Spleen (tissue), 11 donors: ENCODE results near the gene CSRNP2. TPM values are rescaled to one million over a fixed set of nuclear protein-coding genes. Genes with fewer than 3 reads are reported as not detected.
"Not testable (repeated sequence)": the region's sequence is repeated elsewhere in the genome, so short reads cannot be mapped to it uniquely, and the experiment has no call there.

Source experiments
- DNase-seq: peaks from one replicate; pipeline ENCODE4 v3.0.0-alpha.2; 2020
- H3K27ac ChIP-seq, 8 donors: fragments of 200-600 bp; sonication (generic) in 7 of 8; 1 replicate in 4 of 8; 2 replicates in 4 of 8; pipeline versions ENCODE4 v1.5.0 to v1.8.0; 2016 to 2021; ENCODE audit warnings: inconsistent platforms in 4 of 8, mild to moderate bottlenecking in 4 of 8, moderate library complexity in 1 of 8
- H3K27me3 ChIP-seq, 7 donors: fragments of 200-600 bp; sonication (generic) in 6 of 7; replicated peaks in 1 of 7; 1 replicate in 4 of 7; 2 replicates in 3 of 7; pipeline versions ENCODE4 v1.5.0 to v1.8.0; 2016 to 2021; ENCODE audit warnings: inconsistent platforms in 3 of 7, mild to moderate bottlenecking in 1 of 7
- H3K36me3 ChIP-seq, 6 donors: fragments of 200-600 bp; sonication (generic) in 5 of 6; 1 replicate in 4 of 6; 2 replicates in 2 of 6; pipeline versions ENCODE4 v1.5.0 to v1.8.0; 2016 to 2021; ENCODE audit warnings: inconsistent platforms in 2 of 6
- H3K4me1 ChIP-seq, 6 donors: fragments of 200-600 bp; sonication (generic) in 5 of 6; 1 replicate in 3 of 6; 2 replicates in 3 of 6; pipeline versions ENCODE4 v1.5.0 to v1.8.0; 2016 to 2021; ENCODE audit warnings: inconsistent platforms in 3 of 6
- H3K4me3 ChIP-seq, 8 donors: fragments of 200-600 bp; sonication (generic) in 7 of 8; 1 replicate in 4 of 8; 2 replicates in 4 of 8; pipeline versions ENCODE4 v1.5.0 to v1.8.0; 2016 to 2021; ENCODE audit warnings: inconsistent platforms in 4 of 8, mild to moderate bottlenecking in 4 of 8, moderate library complexity in 2 of 8
- H3K9me3 ChIP-seq, 8 donors: fragments of 200-600 bp; sonication (generic) in 7 of 8; 1 replicate in 4 of 8; 2 replicates in 4 of 8; pipeline versions ENCODE4 v1.5.0 to v1.8.0; 2016 to 2021; ENCODE audit warnings: inconsistent platforms in 4 of 8
- POLR2A ChIP-seq, 3 donors: fragments of 450-650 bp; IDR thresholded peaks; one replicate each; pipeline ENCODE4 v1.5.1; 2017; ENCODE audit warnings: antibody characterized with exemption in 3 of 3, mild to moderate bottlenecking in 1 of 3
- POLR2AphosphoS5 ChIP-seq, 3 donors: sonication (generic); formaldehyde crosslinking; IDR thresholded peaks; one replicate each; pipeline ENCODE4 v1.5.1; 2017; ENCODE audit warnings: antibody characterized with exemption in 3 of 3
- WGBS, 5 donors: extraction: QIAGEN DNeasy Blood & Tissue Kit in 3 of 5; methylation state at CpG; one replicate each; pipeline versions ENCODE4 v1.1.5 to v1.1.7; 2013 to 2018; 5-methylcytosine and 5-hydroxymethylcytosine counted together
- intact Hi-C: fragments of 100-400 bp; cut with DNase I; formaldehyde crosslinking; loops from one replicate; pipeline ENCODE4 v1.15.0; 2023; ENCODE audit warnings: low total_unique reads
- polyA plus RNA-seq, 3 donors: library from polyadenylated mRNA; stranded (reverse); fragments of 200-250 nt; gene quantifications; one replicate each; pipeline ENCODE4 v1.2.1, GENCODE V29; 2013
- total RNA-seq, 7 donors: library from RNA; depleted of rRNA in 3 of 7; stranded (reverse); fragments of >200 nt in 3 of 7; fragmentation: NEBNext Ultra II Directional in 4 of 7; extraction: Animal tissue kit (Norgen Biotek cat#: 25700) in 4 of 7; gene quantifications; one replicate each; pipeline versions ENCODE4 v1.1.0 to v1.2.1, GENCODE V29; 2016 to 2021
- TF ChIP-seq, protein P1 (sequence below), 11 experiments: fragments of 200-600 bp in 7 of 11; fragments of 450-650 bp in 4 of 11; sonication (generic) in 4 of 11; IDR thresholded peaks in 8 of 11; conservative IDR thresholded peaks in 3 of 11; 1 replicate in 7 of 11; 2 replicates in 4 of 11; pipeline versions ENCODE4 v1.4.0 to v1.8.0; 2016 to 2021; ENCODE audit warnings: antibody characterized with exemption in 11 of 11, inconsistent platforms in 4 of 11, mild to moderate bottlenecking in 1 of 11
- donor health status: healthy with polysubstance abuse.
- donor health status: DM: no; HTN: no; CAD: no; lungs with moderate emphysema.
- donor health status: DM: no; HTN: no; CAD: no.
- donor health status: Bipolar disorder and iron deficiency.
- donor health status: healthy.
- donor health status: DM: no; HTN: no; CAD: no.
- donor health status: DM: yes; HTN: yes; CAD: no.

Gene CSRNP2
- total and polyA plus RNA-seq, 10 donors = 3.7 to 41.8 (median 23.1) TPM

DNA sequence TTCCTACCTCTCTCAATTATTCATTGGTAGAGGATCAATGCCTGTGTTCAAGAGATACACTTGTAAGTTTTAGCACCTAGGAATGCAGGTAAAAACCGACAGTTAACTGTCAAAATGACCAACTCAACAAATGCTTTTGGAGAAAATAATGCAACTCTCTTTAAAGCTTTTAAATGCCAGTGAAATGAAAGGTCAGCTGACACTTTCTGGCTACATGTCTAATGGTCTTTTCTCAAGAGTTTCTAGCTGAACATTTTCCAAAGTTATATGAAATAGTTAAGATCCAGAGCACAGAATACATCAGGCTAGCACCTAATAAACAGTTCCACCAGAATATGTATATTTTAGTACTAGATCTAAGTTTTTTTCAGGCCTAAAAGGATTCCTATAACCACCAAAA is 2.0 kb downstream of the CSRNP2 start:
- H3K4me3 ChIP-seq = no peak overlapping the region
- H3K4me1 ChIP-seq = peaks cover 6 to 64% (median 27%) of the 10 kb centered on the region in 6 donors
- H3K27me3 ChIP-seq = no peaks in the 10 kb centered on the region
- no peak for DNase-seq
- H3K36me3 ChIP-seq = peaks cover 0 to under 1% (median 0%) of the 10 kb centered on the region in 6 donors
- TF ChIP-seq POLR2A (IDR thresholded peaks at IDR 0.05) (no peak), POLR2AphosphoS5 (IDR thresholded peaks at IDR 0.05) (no peak)
- TF ChIP-seq, protein P1, sequence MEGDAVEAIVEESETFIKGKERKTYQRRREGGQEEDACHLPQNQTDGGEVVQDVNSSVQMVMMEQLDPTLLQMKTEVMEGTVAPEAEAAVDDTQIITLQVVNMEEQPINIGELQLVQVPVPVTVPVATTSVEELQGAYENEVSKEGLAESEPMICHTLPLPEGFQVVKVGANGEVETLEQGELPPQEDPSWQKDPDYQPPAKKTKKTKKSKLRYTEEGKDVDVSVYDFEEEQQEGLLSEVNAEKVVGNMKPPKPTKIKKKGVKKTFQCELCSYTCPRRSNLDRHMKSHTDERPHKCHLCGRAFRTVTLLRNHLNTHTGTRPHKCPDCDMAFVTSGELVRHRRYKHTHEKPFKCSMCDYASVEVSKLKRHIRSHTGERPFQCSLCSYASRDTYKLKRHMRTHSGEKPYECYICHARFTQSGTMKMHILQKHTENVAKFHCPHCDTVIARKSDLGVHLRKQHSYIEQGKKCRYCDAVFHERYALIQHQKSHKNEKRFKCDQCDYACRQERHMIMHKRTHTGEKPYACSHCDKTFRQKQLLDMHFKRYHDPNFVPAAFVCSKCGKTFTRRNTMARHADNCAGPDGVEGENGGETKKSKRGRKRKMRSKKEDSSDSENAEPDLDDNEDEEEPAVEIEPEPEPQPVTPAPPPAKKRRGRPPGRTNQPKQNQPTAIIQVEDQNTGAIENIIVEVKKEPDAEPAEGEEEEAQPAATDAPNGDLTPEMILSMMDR (IDR thresholded peaks at IDR 0.05 in 8 of 11, conservative IDR thresholded peaks at IDR 0.05 in 3 of 11) = no peak
- intact Hi-C loops = no loop called here
- 70 to 92% (median 76%) methylated on average over 1 of the region's 1 CpG for WGBS, 5 donors
- peak overlapping the region in 1 of 8 donors; percentile 96 for H3K27ac ChIP-seq
- H3K9me3 ChIP-seq = no peaks in the 10 kb centered on the region

DNA sequence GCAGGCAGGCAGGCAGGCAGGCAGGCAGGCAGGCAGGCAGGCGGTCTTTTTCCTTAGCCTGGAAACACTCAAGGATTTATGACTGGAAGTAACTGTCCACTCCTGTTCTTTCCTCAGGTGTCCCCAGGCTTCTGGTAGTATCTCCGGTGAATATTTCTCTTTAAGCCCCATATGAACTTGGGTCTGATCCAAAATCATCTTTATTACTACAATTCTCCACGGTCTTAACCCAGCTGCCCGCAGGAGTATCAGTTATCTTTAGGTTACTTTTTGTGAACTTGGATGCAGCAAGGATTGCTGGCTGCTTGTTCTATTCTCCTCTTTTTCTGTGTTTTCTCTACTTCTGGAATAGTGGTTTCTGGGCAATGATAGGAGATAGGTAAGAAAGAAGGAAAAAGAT is 3.3 kb downstream of the CSRNP2 start:
- 79 to 91% (median 90%) methylated on average over 4 of the region's 4 CpGs for whole genome bisulfite sequencing, 5 donors
- Histone ChIP-seq H3K36me3 (peaks cover 0 to 13% (median 0%) of the 10 kb centered on the region in 6 donors), H3K27me3 (no peaks in the 10 kb centered on the region), H3K9me3 (no peaks in the 10 kb centered on the region), H3K27ac (no peak overlapping the region), H3K4me1 (peaks cover 6 to 63% (median 32%) of the 10 kb centered on the region in 6 donors), H3K4me3 (no peak overlapping the region)
- TF ChIP-seq, protein P1 (IDR thresholded peaks at IDR 0.05 in 8 of 11, conservative IDR thresholded peaks at IDR 0.05 in 3 of 11) = no peak
- no peak for TF ChIP-seq POLR2A (IDR thresholded peaks at IDR 0.05)
- no peak for TF ChIP-seq POLR2AphosphoS5 (IDR thresholded peaks at IDR 0.05)
- intact Hi-C loops = no loop called here
- DNase-seq = no peak

DNA sequence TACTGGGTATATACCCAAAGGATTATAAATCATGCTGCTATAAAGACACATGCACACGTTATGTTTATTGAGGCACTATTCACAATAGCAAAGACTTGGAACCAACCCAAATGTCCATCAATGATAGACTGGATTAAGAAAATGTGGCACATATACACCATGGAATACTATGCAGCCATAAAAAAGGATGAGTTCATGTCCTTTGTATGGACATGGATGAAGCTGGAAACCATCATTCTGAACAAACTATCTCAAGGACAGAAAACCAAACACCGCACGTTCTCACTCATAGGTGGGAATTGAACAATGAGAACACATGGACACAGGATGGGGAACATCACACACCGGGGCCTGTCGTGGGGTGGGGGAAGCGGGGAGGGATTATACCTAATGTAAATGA is 4.5 kb downstream of the CSRNP2 start:
- H3K27ac ChIP-seq, H3K27me3 ChIP-seq, DNase-seq, intact Hi-C loops, H3K9me3 ChIP-seq, H3K4me3 ChIP-seq: not testable (repeated sequence)
- Histone ChIP-seq H3K36me3 (peaks cover 0 to 25% (median 2%) of the 10 kb centered on the region in 6 donors), H3K4me1 (peaks cover 6 to 59% (median 30%) of the 10 kb centered on the region in 6 donors)
- 95 to 98% (median 97%) methylated on average over 6 of the region's 6 CpGs for WGBS, 5 donors

DNA sequence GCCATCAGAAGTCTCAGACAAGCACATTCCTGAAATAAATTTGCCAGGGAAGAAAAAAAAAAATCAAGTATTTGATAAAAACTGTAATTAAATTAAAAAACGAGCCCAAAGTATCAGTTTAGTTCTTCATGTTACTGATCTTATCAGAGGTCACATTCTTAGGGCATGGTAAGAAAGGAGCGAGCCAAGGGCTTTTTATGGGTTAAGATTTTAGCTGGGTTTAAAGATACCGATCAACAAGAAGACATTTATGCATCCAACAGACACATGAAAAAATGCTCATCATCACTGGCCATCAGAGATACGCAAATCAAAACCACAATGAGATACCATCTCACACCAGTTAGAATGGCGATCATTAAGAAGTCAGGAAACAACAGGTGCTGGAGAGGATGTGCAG is 5.0 kb downstream of the CSRNP2 start:
- H3K4me3 ChIP-seq, H3K27me3 ChIP-seq, DNase-seq, intact Hi-C loops, H3K27ac ChIP-seq, H3K9me3 ChIP-seq: not testable (repeated sequence)
- WGBS, 5 donors = 53 to 75% (median 58%) methylated on average over 5 of the region's 5 CpGs
- Histone ChIP-seq H3K36me3 (peaks cover 0 to 30% (median 7%) of the 10 kb centered on the region in 6 donors), H3K4me1 (peaks cover 6 to 55% (median 25%) of the 10 kb centered on the region in 6 donors)

DNA sequence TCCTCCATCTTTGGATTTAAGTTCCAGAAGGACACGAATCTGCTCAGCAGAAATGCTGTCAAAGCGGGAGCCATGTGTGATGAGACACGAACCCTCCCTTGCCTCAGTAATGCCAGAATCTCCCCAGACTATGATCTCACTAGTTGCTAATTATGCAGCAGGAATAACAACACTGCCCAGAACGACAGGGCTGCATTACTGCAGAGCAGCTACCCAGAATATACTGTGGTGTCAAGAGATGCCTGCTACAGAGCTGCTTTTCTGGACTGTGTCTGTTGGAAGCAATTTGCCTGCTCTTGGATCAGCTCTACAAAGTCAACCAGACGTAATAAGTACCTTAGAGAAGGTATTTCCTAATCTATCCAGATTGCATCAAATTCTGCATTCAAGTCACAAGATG is 5.5 kb downstream of the CSRNP2 start:
- H3K36me3 ChIP-seq = peaks cover 0 to 35% (median 11%) of the 10 kb centered on the region in 6 donors
- 65 to 86% (median 73%) methylated on average over 5 of the region's 5 CpGs for WGBS, 5 donors
- H3K9me3 ChIP-seq = no peaks in the 10 kb centered on the region
- no peak overlapping the region for H3K4me3 ChIP-seq
- DNase-seq = no peak
- H3K4me1 ChIP-seq = peaks cover 6 to 54% (median 24%) of the 10 kb centered on the region in 6 donors
- no peak overlapping the region for H3K27ac ChIP-seq
- H3K27me3 ChIP-seq = no peaks in the 10 kb centered on the region
- TF ChIP-seq, protein P1 (IDR thresholded peaks at IDR 0.05 in 8 of 11, conservative IDR thresholded peaks at IDR 0.05 in 3 of 11) = no peak
- intact Hi-C loops = no loop called here
